Fibroblast of lung (primary cell): Measurements from ENCODE around the gene ADGRD2. TPM values are rescaled to one million over a fixed set of nuclear protein-coding genes. Genes with fewer than 3 reads are reported as not detected.

Experiments
- DNase-seq, 2 donors: peaks; one replicate each; pipeline versions ENCODE4 v3.0.0 to v3.0.0-alpha.2; 2010; ENCODE audit warnings: low read depth in 2 of 2
- H2AFZ ChIP-seq: 2 replicates; pipeline ENCODE4 v1.5.1; 2012; ENCODE audit warnings: low read length, control low read depth, inconsistent platforms
- H3K27ac ChIP-seq: 2 replicates; pipeline ENCODE4 v1.5.1; 2011; ENCODE audit warnings: low read length, control low read depth; ENCODE audit not compliant: insufficient read depth
- H3K27me3 ChIP-seq: 2 replicates; pipeline ENCODE4 v1.5.1; 2011; ENCODE audit warnings: mild to moderate bottlenecking, low read length; ENCODE audit not compliant: control insufficient read depth, insufficient read depth
- H3K36me3 ChIP-seq: 2 replicates; pipeline ENCODE4 v1.5.1; 2011; ENCODE audit warnings: low read length; ENCODE audit not compliant: control insufficient read depth, insufficient read depth
- H3K4me1 ChIP-seq: 2 replicates; pipeline ENCODE4 v1.5.1; 2011; ENCODE audit warnings: low read length; ENCODE audit not compliant: control insufficient read depth, insufficient read depth; ENCODE audit errors: extremely low read depth
- H3K4me2 ChIP-seq: 2 replicates; pipeline ENCODE4 v1.5.1; 2011; ENCODE audit warnings: low read length, control low read depth; ENCODE audit not compliant: insufficient read depth; ENCODE audit errors: extremely low read depth
- H3K4me3 ChIP-seq, 4 experiments: fragments of 200-600 bp in 1 of 4; sonication (generic) in 1 of 4; replicated peaks in 1 of 4; 2 replicates each; pipeline ENCODE4 v1.5.1; 2011 to 2016; ENCODE audit warnings: low read length in 4 of 4, low read depth in 3 of 4, mild to moderate bottlenecking in 3 of 4, control low read depth in 2 of 4, inconsistent platforms in 1 of 4, mixed read lengths in 1 of 4; ENCODE audit not compliant: insufficient read depth in 1 of 4; ENCODE audit errors: control extremely low read depth in 1 of 4
- H3K79me2 ChIP-seq: 2 replicates; pipeline ENCODE4 v1.5.1; 2012; ENCODE audit warnings: mild to moderate bottlenecking, low read length, inconsistent platforms; ENCODE audit not compliant: control insufficient read depth, insufficient read depth
- H3K9ac ChIP-seq: 2 replicates; pipeline ENCODE4 v1.5.1; 2011; ENCODE audit warnings: mild to moderate bottlenecking, low read length, control low read depth; ENCODE audit not compliant: insufficient read depth
- H3K9me3 ChIP-seq: 2 replicates; pipeline ENCODE4 v1.5.1; 2012; ENCODE audit warnings: low read depth, low read length; ENCODE audit not compliant: control insufficient read depth, insufficient read depth
- H4K20me1 ChIP-seq: 2 replicates; pipeline ENCODE4 v1.5.1; 2011; ENCODE audit warnings: low read length; ENCODE audit not compliant: control insufficient read depth, insufficient read depth; ENCODE audit errors: extremely low read depth
- EZH2 ChIP-seq: IDR thresholded peaks from 2 replicates; pipeline ENCODE4 v1.5.1; 2012; ENCODE audit warnings: low read length, control low read depth, mild to moderate bottlenecking; ENCODE audit errors: missing control alignments
- polyA plus RNA-seq, 2 donors: library from polyadenylated mRNA; depleted of rRNA in 1 of 2; stranded (reverse) in 1 of 2; unstranded in 1 of 2; fragments of >200 nt; gene quantifications; 2 replicates each; pipeline ENCODE4 v1.2.1, GENCODE V29; 2011 to 2012; ENCODE audit warnings: missing spikeins in 1 of 2
- total RNA-seq: library from RNA; depleted of rRNA; stranded (reverse); fragments of >200 nt; gene quantifications from 2 replicates; pipeline ENCODE4 v1.2.1, GENCODE V29; 2014
- TF ChIP-seq, protein P1 (sequence below), 2 donors: IDR thresholded peaks in 1 of 2; conservative IDR thresholded peaks in 1 of 2; 1 replicate in 1 of 2; 2 replicates in 1 of 2; pipeline ENCODE4 v1.5.1; 2011 to 2012; ENCODE audit warnings: low read length in 2 of 2, control low read depth in 1 of 2, inconsistent platforms in 1 of 2, low read depth in 1 of 2, mild to moderate bottlenecking in 1 of 2

Gene ADGRD2
- total and polyA plus RNA-seq, 2 donors (not counting 1 experiment from before 2014, with no cell fraction given) = not detected

DNA sequence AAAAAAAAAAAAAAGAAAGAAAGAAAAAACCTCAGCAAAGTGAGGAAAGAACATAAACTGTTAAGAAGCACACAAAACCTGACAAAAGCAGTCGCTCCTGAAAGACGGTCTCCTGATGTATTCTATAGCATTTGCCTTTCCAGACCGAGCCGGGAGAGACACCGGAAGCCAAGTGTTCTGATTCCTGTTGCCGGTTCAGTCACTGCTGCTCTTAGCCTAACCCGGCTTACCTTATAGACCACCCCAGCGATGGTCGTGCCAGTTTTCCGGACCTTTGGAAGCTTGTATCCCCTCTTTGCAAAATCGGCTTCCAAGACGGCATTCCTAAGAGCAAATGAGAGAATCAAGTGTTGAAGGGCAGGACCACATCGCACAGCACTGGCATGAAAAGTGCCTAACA lies 35.6 kb upstream of the ADGRD2 start:
- H2AFZ ChIP-seq = no peak overlapping the region
- H3K9me3 ChIP-seq = no peaks in the 10 kb centered on the region
- peaks cover 2% of the 10 kb centered on the region for H3K36me3 ChIP-seq
- peak overlapping the region; percentile 97 for H3K4me2 ChIP-seq
- H4K20me1 ChIP-seq = no peaks in the 10 kb centered on the region
- no peak for DNase-seq
- peak overlapping the region; percentile 57 to 95 (median 88) for H3K4me3 ChIP-seq
- peak overlapping the region; percentile 83 for H3K27ac ChIP-seq
- H3K4me1 ChIP-seq = peaks cover 21% of the 10 kb centered on the region
- peaks cover 31% of the 10 kb centered on the region for H3K79me2 ChIP-seq
- H3K27me3 ChIP-seq = no peaks in the 10 kb centered on the region
- peak overlapping the region; percentile 54 for H3K9ac ChIP-seq
- TF ChIP-seq, protein P1, sequence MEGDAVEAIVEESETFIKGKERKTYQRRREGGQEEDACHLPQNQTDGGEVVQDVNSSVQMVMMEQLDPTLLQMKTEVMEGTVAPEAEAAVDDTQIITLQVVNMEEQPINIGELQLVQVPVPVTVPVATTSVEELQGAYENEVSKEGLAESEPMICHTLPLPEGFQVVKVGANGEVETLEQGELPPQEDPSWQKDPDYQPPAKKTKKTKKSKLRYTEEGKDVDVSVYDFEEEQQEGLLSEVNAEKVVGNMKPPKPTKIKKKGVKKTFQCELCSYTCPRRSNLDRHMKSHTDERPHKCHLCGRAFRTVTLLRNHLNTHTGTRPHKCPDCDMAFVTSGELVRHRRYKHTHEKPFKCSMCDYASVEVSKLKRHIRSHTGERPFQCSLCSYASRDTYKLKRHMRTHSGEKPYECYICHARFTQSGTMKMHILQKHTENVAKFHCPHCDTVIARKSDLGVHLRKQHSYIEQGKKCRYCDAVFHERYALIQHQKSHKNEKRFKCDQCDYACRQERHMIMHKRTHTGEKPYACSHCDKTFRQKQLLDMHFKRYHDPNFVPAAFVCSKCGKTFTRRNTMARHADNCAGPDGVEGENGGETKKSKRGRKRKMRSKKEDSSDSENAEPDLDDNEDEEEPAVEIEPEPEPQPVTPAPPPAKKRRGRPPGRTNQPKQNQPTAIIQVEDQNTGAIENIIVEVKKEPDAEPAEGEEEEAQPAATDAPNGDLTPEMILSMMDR (conservative IDR thresholded peaks at IDR 0.05 in 1 of 2, IDR thresholded peaks at IDR 0.05 in 1 of 2; ENCODE audit: low read depth in 1 of 2, low read length in 2 of 2) = no peak
- TF ChIP-seq EZH2 = no peak

DNA sequence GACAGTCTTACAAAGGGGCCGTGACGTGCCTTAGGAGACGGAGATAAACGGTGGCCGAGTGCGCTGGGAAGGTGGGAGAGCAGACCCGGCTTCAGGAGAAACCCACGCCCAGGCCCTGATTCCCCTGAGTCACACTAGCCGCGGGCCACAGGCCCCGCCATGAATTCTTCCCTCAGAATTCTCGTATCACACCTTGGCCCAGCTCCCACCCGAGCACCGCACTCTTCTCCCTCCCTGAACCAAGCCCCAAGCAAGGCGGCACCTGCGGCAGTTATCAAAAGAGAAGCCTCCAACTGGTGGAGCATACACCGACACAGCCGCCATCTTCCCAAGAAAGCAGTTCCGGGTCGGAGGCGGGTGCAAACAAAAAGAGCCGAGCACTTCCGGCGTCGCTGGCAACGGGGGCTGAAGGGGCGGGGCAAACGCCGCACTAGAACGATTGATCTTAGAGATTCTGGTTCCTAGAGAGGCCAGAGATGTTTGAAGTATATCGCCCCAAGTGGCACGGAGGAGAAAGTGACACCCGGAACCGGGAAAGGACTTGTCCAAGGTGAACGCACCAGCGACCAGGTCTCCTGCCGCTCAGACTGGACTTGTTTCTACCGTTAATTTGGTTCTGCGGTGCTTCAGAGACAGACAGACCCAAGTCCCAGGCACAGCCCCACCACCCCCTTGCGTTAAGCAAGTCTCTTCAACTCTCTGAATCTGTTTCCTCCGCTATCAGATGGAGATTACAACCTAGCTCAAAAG lies 35.0 kb upstream of the ADGRD2 start, which contains the start of gene PSMB7:
TSS of gene PSMB7 (minus strand) at position 341 of the 750 bp plus-strand sequence. CDS start at position 324, 17 bp downstream.
- Histone ChIP-seq H3K36me3 (peaks cover 2% of the 10 kb centered on the region), H4K20me1 (no peaks in the 10 kb centered on the region), H3K27ac (peak within 1 kb of the TSS; percentile 83), H3K9me3 (no peaks in the 10 kb centered on the region), H3K27me3 (no peaks in the 10 kb centered on the region), H3K4me3 (peak within 1 kb of the TSS; percentile 57 to 95 (median 88)), H3K4me2 (peak within 1 kb of the TSS; percentile 97), H2AFZ (peak within 1 kb of the TSS; percentile 24), H3K79me2 (peaks cover 25% of the 10 kb centered on the region), H3K4me1 (peaks cover 21% of the 10 kb centered on the region), H3K9ac (peak within 1 kb of the TSS; percentile 54)
- peak; percentile 94 to 98 for DNase-seq
- no peak for TF ChIP-seq EZH2
- TF ChIP-seq, protein P1 (conservative IDR thresholded peaks at IDR 0.05 in 1 of 2, IDR thresholded peaks at IDR 0.05 in 1 of 2; ENCODE audit: low read depth in 1 of 2, low read length in 2 of 2) = peak; percentile 77 to 80

DNA sequence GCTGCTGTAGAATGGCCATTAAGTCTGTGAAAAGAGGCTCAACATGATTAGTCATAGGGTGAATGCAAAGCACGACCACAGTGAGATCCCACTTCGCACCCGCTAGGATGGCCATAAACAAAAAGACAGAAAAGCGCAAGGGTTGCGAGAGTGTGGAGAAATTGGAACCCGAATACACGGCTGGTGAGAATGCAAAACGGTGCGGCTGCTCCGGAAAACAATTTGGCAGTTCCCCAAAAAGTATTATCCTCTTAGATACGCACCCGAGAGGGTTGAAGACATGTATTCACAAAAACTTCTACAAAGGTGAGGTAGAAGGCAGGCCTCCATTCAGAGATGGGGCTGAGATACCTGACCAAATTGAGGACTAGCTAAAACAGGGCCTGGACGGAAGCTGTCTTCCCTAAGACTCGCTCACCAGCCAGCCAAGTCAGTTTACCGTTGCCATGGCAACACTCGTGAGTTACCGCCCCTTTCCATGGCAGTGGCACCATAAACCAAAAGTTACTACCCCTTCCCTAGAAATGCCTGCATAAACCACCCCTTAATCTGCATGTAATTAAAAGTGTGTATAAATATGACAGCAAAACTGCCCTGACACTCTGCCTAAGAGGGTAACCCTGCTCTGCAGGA lies 34.3 kb upstream of the ADGRD2 start:
- H3K4me1 ChIP-seq = peaks cover 18% of the 10 kb centered on the region
- peak overlapping the region; percentile 24 for H2AFZ ChIP-seq
- DNase-seq = no peak
- H4K20me1 ChIP-seq = no peaks in the 10 kb centered on the region
- H3K9me3 ChIP-seq = no peaks in the 10 kb centered on the region
- H3K27me3 ChIP-seq = no peaks in the 10 kb centered on the region
- peaks cover 20% of the 10 kb centered on the region for H3K79me2 ChIP-seq
- H3K36me3 ChIP-seq = no peaks in the 10 kb centered on the region
- no peak overlapping the region for H3K27ac ChIP-seq
- H3K4me3 ChIP-seq = peak overlapping the region in 2 of 4 experiments; percentile 86 to 95
- H3K9ac ChIP-seq = no peak overlapping the region
- TF ChIP-seq, protein P1 (conservative IDR thresholded peaks at IDR 0.05 in 1 of 2, IDR thresholded peaks at IDR 0.05 in 1 of 2; ENCODE audit: low read depth in 1 of 2, low read length in 2 of 2) = no peak
- TF ChIP-seq EZH2 = no peak
- H3K4me2 ChIP-seq = no peak overlapping the region
